GM10266 (cell line): ENCODE results near the gene MED13.
"Not testable (repeated sequence)": the region's sequence is repeated elsewhere in the genome, so short reads cannot be mapped to it uniquely, and the experiment has no call there.

ENCODE experiments used
- DNase-seq: peaks from one replicate; pipeline ENCODE4 v3.0.0; 2012; ENCODE audit errors: extremely low spot score
- TF ChIP-seq, protein P1 (sequence below): IDR thresholded peaks from 2 replicates; pipeline ENCODE4 v1.5.1; 2012; ENCODE audit warnings: mild to moderate bottlenecking, low read depth; ENCODE audit not compliant: control insufficient read depth, insufficient read depth; ENCODE audit errors: missing control alignments

The MED13 gene

GRCh38 chr17:62080647-62081046 is 15.6 kb upstream of the MED13 start:
- no peak for DNase-seq
- TF ChIP-seq, protein P1, sequence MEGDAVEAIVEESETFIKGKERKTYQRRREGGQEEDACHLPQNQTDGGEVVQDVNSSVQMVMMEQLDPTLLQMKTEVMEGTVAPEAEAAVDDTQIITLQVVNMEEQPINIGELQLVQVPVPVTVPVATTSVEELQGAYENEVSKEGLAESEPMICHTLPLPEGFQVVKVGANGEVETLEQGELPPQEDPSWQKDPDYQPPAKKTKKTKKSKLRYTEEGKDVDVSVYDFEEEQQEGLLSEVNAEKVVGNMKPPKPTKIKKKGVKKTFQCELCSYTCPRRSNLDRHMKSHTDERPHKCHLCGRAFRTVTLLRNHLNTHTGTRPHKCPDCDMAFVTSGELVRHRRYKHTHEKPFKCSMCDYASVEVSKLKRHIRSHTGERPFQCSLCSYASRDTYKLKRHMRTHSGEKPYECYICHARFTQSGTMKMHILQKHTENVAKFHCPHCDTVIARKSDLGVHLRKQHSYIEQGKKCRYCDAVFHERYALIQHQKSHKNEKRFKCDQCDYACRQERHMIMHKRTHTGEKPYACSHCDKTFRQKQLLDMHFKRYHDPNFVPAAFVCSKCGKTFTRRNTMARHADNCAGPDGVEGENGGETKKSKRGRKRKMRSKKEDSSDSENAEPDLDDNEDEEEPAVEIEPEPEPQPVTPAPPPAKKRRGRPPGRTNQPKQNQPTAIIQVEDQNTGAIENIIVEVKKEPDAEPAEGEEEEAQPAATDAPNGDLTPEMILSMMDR, result no peak

DNA sequence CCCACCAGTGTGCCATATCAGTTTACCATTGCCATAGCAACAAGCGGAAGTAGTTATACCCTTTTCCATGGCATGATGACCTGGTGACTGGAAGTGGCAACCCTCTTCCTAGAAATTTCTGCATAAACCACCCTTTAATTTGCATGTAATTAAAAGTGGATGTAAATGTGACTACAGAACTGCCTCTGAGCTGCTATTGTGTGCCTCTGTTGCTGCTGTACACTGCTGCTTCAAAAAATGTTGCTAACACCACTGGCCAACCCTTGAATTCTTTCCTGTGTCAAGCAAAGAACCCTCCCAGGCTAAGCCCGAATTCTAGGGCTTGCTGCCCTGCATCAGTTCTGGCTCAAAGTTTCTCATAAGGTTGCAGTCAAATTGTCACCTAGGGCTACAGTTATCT is 12.9 kb upstream of the MED13 start:
- no peak for DNase-seq
- TF ChIP-seq, protein P1, result no peak

DNA sequence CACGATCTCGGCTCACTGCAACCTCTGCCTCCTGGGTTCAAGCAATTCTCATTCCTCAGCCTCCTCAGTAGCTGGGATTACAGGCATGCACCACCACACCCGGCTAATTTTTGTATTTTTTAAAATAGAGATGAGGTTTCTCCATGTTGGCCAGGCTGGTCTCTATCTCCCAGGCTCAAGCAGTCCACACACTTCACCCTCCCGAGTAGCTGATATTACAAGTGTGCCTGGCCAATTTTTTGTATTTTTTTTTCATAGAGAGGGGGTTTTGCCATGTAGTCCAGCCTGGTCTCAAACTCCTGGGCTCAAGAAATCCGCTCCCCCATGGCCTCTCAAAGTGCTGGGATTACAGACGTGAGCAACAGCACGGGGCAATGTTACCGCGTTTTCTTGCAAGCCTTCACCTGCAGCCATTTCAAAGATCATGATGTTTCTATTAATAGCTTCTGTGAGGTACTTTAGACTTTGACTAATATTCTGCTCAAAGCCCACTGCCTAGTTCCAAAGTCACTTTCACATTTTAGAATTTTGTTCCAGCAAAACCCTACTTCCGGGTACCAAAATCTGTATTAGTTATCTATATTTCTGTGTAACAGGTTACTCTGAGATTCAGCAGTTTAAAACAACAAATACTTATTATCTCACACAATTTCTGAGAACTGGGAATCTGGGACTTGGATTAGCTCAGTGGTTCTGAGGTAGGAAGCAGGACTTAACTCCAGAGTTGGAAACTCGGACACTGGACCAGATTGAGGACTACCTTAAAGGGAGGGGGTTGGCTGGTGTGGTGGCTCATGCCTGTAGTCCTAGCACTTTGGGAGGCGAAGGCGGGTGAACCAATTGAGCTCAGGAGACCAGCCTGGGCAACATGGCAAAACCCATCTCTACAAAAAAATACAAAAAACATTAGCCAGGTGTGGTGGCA is 12.0 kb upstream of the MED13 start:
- TF ChIP-seq, protein P1, result no peak
- no peak for DNase-seq

GRCh38 chr17:62075308-62075815 is 10.3 kb upstream of the MED13 start:
- no peak for DNase-seq
- TF ChIP-seq, protein P1, result no peak

DNA sequence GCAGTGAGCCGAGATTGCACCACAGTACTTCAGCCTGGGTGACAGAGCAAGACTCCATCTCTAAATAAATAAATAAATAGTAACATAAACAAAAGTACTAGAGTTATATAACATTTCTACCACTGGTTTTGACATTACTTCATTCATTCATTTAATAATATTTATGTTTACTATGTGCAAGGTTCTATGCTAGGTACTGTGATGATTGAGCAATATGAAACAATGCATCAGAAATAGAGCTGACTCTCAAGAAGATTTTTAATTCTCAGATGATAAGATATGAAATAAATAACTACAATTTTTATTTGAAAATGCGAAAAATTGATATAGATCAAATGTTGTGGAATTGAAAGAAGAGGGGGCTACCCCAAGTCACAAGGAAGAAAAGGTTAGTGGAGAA is 8.9 kb upstream of the MED13 start:
- no peak for DNase-seq
- TF ChIP-seq, protein P1, result no peak

- not testable (repeated sequence) for DNase-seq
Observed at GRCh38 chr17:62072855-62073254, 7.8 kb upstream of the MED13 start.

DNA sequence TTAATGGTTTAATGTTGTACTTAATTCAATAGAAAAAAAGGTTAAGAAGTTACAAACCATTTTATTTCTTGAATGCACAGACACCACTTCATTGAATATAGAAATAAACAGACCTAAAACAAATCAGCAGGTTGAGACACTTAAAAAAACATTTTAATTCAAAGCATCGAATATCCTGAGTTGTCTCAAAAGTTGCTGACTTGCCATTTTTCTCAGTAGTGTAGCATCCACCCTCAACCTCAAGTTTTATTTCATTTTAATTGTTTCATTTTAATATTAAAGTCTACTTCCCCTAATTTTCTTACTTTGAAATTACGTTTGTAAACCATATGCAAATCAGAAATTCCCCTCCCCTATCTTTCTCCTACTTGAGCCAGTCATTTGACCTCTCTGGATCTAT is 5.8 kb upstream of the MED13 start:
- TF ChIP-seq, protein P1, result no peak
- no peak for DNase-seq
